ENCODE measurements around the gene ARID1B. TPM values are rescaled to one million over a fixed set of nuclear protein-coding genes. Genes with fewer than 3 reads are reported as not detected.

The ARID1B gene
- total RNA-seq, 1 experiment from 2014 or later, result 63.9 TPM

DNA sequence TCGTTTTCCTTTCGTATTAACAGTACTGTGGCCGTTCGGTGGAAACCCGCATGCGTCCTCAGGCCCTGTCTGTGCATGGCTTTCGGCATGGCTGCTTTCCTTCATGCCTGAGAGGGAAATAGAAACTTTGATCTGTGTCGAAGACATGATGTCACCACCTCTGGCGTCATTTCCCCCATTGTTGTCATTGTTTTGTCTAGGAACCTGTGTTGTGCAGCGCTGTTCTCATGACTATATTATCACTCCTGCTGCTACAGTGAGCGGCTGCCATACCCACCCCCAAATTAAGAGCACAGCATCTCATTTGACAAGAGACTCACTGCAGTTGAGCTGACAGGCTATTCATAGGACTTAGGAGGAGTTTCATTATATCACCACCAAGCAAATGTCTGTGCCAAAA lies 373.9 kb downstream of the ARID1B start:
- Mint-ChIP-seq H3K9me3 (ENCODE audit: unreplicated experiment) (no peaks in the 10 kb centered on the region), H3K4me1 (ENCODE audit: insufficient read depth, unreplicated experiment) (peaks cover 23% of the 10 kb centered on the region), H3K36me3 (ENCODE audit: insufficient read depth, unreplicated experiment) (peaks cover 28% of the 10 kb centered on the region), H3K4me3 (ENCODE audit: unreplicated experiment) (no peak overlapping the region), H3K27ac (ENCODE audit: low read depth, unreplicated experiment) (no peak overlapping the region), H3K27me3 (ENCODE audit: insufficient read depth, unreplicated experiment) (no peaks in the 10 kb centered on the region)
- ChIA-PET POLR2A (interaction anchor here (2.3 kb wide), 1 partner anchor 8 kb away, joined by 8 read pairs; no protein-coding TSS in a partner anchor), CTCF (no interaction called here)
- intact Hi-C loops (cut with micrococcal nuclease), result no loop called here
- no peak for DNase-seq (ENCODE audit: unreplicated experiment)
- TF ChIP-seq, protein P1, sequence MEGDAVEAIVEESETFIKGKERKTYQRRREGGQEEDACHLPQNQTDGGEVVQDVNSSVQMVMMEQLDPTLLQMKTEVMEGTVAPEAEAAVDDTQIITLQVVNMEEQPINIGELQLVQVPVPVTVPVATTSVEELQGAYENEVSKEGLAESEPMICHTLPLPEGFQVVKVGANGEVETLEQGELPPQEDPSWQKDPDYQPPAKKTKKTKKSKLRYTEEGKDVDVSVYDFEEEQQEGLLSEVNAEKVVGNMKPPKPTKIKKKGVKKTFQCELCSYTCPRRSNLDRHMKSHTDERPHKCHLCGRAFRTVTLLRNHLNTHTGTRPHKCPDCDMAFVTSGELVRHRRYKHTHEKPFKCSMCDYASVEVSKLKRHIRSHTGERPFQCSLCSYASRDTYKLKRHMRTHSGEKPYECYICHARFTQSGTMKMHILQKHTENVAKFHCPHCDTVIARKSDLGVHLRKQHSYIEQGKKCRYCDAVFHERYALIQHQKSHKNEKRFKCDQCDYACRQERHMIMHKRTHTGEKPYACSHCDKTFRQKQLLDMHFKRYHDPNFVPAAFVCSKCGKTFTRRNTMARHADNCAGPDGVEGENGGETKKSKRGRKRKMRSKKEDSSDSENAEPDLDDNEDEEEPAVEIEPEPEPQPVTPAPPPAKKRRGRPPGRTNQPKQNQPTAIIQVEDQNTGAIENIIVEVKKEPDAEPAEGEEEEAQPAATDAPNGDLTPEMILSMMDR (IDR thresholded peaks at IDR 0.05; ENCODE audit: unreplicated experiment), result no peak
- BruUV-seq (replicated peaks), result no TSS peak

DNA sequence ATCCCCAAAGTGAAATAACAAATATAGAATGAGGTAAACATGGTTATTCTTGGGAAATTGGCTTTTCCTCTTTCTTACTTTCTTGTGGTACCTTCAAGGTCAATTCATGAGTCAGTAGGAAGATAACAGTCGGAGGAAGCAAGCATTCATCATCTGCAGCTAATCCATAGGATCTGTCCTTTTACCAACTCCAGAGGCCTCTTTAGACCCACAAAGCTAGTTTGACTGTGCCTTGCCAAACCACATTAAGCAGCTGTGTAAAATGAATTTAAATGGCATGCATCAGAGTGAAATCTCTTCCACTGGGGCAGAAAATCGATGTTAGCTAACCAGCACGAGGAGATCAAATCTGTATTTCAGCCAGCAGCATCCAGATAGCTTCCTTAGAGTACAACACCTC lies 374.8 kb downstream of the ARID1B start:
- intact Hi-C loops (cut with micrococcal nuclease), result no loop called here
- peaks cover 23% of the 10 kb centered on the region for H3K4me1 Mint-ChIP-seq (ENCODE audit: insufficient read depth, unreplicated experiment)
- no TSS peak for BruUV-seq (replicated peaks)
- no peaks in the 10 kb centered on the region for H3K27me3 Mint-ChIP-seq (ENCODE audit: insufficient read depth, unreplicated experiment)
- no peak overlapping the region for H3K27ac Mint-ChIP-seq (ENCODE audit: low read depth, unreplicated experiment)
- TF ChIP-seq, protein P1 (IDR thresholded peaks at IDR 0.05; ENCODE audit: unreplicated experiment), result no peak
- H3K9me3 Mint-ChIP-seq (ENCODE audit: unreplicated experiment), result no peaks in the 10 kb centered on the region
- no peak overlapping the region for H3K4me3 Mint-ChIP-seq (ENCODE audit: unreplicated experiment)
- DNase-seq (ENCODE audit: unreplicated experiment), result no peak
- POLR2A ChIA-PET, result interaction anchor here (1.0 kb wide), 1 partner anchor 20 kb away, joined by 5 read pairs; no protein-coding TSS in a partner anchor
- H3K36me3 Mint-ChIP-seq (ENCODE audit: insufficient read depth, unreplicated experiment), result peaks cover 29% of the 10 kb centered on the region
- CTCF ChIA-PET, result interaction anchor here (0.6 kb wide), 1 partner anchor 114 kb away, joined by 3 read pairs; no protein-coding TSS in a partner anchor

DNA sequence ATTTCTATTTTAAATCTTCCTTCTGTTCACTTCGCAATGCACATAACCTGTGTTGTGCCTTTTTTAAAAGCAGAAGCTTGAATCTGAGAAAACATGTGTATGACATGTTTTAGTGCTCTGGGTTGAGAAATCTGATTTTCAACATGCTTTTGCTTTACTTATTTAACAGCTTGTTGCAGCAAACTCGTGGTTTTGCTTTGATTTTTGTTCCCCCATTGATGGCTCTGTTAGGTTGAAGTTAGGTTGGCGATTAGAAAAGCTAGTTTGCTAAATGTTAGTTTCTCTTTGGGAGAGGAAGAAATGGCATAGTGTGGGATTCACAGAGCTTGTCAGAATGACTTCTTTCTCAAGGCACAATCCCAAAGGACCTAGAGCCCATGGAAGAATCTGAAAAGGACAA lies 375.4 kb downstream of the ARID1B start:
- TF ChIP-seq, protein P1 (IDR thresholded peaks at IDR 0.05; ENCODE audit: unreplicated experiment), result no peak
- CTCF ChIA-PET, result no interaction called here
- peaks cover 35% of the 10 kb centered on the region for H3K36me3 Mint-ChIP-seq (ENCODE audit: insufficient read depth, unreplicated experiment)
- no TSS peak for BruUV-seq (replicated peaks)
- no peaks in the 10 kb centered on the region for H3K27me3 Mint-ChIP-seq (ENCODE audit: insufficient read depth, unreplicated experiment)
- no peaks in the 10 kb centered on the region for H3K9me3 Mint-ChIP-seq (ENCODE audit: unreplicated experiment)
- no peak overlapping the region for H3K27ac Mint-ChIP-seq (ENCODE audit: low read depth, unreplicated experiment)
- POLR2A ChIA-PET, result interaction anchor here (1.0 kb wide), 1 partner anchor 20 kb away, joined by 5 read pairs; no protein-coding TSS in a partner anchor
- intact Hi-C loops (cut with micrococcal nuclease), result no loop called here
- H3K4me1 Mint-ChIP-seq (ENCODE audit: insufficient read depth, unreplicated experiment), result peaks cover 23% of the 10 kb centered on the region
- H3K4me3 Mint-ChIP-seq (ENCODE audit: unreplicated experiment), result no peak overlapping the region
- no peak for DNase-seq (ENCODE audit: unreplicated experiment)

DNA sequence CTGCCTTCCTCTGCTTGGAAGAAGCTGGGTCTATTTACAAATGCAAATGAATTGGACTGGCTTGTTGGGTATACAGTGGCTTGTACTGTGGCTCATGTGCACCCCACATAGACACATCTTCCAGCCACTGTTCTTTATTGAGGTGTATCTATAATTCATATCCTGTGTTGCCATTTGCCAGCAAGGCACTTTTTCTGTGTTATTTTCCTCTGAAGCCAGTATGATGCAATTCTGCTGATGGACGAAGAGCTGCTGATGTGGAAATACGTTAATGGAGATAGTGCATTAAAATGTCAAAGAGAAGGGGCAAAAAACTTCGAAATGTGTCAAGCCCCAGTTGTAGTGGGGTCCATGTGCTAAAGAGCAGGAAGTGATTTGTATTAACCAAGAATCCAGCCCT lies 378.6 kb downstream of the ARID1B start:
- CTCF ChIA-PET, result interaction anchor here (0.6 to 0.8 kb wide), 2 partner anchors 87 to 95 kb away, joined by 3 to 4 read pairs; no protein-coding TSS in a partner anchor
- peaks cover 46% of the 10 kb centered on the region for H3K36me3 Mint-ChIP-seq (ENCODE audit: insufficient read depth, unreplicated experiment)
- intact Hi-C loops (cut with micrococcal nuclease), result no loop called here
- H3K27me3 Mint-ChIP-seq (ENCODE audit: insufficient read depth, unreplicated experiment), result no peaks in the 10 kb centered on the region
- no TSS peak for BruUV-seq (replicated peaks)
- POLR2A ChIA-PET, result interaction anchor here (1.2 kb wide), 1 partner anchor 120 kb away, joined by 3 read pairs; no protein-coding TSS in a partner anchor
- no peak for DNase-seq (ENCODE audit: unreplicated experiment)
- H3K4me1 Mint-ChIP-seq (ENCODE audit: insufficient read depth, unreplicated experiment), result peaks cover 5% of the 10 kb centered on the region
- no peaks in the 10 kb centered on the region for H3K9me3 Mint-ChIP-seq (ENCODE audit: unreplicated experiment)
- no peak overlapping the region for H3K27ac Mint-ChIP-seq (ENCODE audit: low read depth, unreplicated experiment)
- H3K4me3 Mint-ChIP-seq (ENCODE audit: unreplicated experiment), result no peak overlapping the region
- TF ChIP-seq, protein P1 (IDR thresholded peaks at IDR 0.05; ENCODE audit: unreplicated experiment), result no peak

Data from MCF 10A (cell line).